SK-N-SH (cell line): ENCODE data around the gene PITX1. TPM values are rescaled to one million over a fixed set of nuclear protein-coding genes. Genes with fewer than 3 reads are reported as not detected.

Experiments used
- CTCF ChIA-PET: fragments of 300-600, 350-600 bp; formaldehyde crosslinking; extraction: SDS; loops from one replicate; lab custom pipeline; 2021; lab: Yijun Ruan, JAX
- POLR2A ChIA-PET: fragments of 350-600 bp; sonication (Branson Sonifier 250); formaldehyde crosslinking; extraction: SDS; loops from one replicate; lab custom pipeline; 2020; ENCODE audit warnings: antibody characterized with exemption, inconsistent platforms; lab: Yijun Ruan, JAX
- DNase-seq: peaks from one replicate; pipeline ENCODE4 v3.0.0; 2012
- H2AFZ ChIP-seq: fragments of 200-600 bp; sonication (generic); 2 replicates; pipeline ENCODE4 v1.8.1; 2016; ENCODE audit warnings: antibody characterized with exemption, mild to moderate bottlenecking, low read depth
- H3F3A ChIP-seq: fragments of 200-600 bp; sonication (generic); replicated peaks from 2 replicates; pipeline ENCODE3; 2016; ENCODE audit warnings: antibody characterized with exemption, mild to moderate bottlenecking; ENCODE audit not compliant: insufficient read depth
- H3K27ac ChIP-seq, 2 experiments: fragments of 200-500 bp in 1 of 2; fragments of 200-600 bp in 1 of 2; sonication (Bioruptor generic) in 1 of 2; sonication (generic), shearing (Covaris generic) in 1 of 2; 2 replicates each; pipeline versions ENCODE4 v1.5.1 to v1.6.1; 2014 to 2016; ENCODE audit warnings: low read depth in 2 of 2, inconsistent platforms in 1 of 2, low read length in 1 of 2, mild to moderate bottlenecking in 1 of 2, mixed read lengths in 1 of 2
- H3K27me3 ChIP-seq: fragments of 200-600 bp; sonication (generic), shearing (Covaris generic); 2 replicates; pipeline ENCODE4 v1.6.1; 2016; ENCODE audit warnings: mixed run types; ENCODE audit not compliant: insufficient read depth
- H3K36me3 ChIP-seq, 2 experiments: fragments of 200-500 bp in 1 of 2; fragments of 200-600 bp in 1 of 2; sonication (Bioruptor generic) in 1 of 2; sonication (generic) in 1 of 2; replicated peaks in 1 of 2; 2 replicates each; pipeline versions ENCODE3 to v1.5.1; 2014 to 2016; ENCODE audit warnings: low read length in 1 of 2, mild to moderate bottlenecking in 1 of 2; ENCODE audit not compliant: insufficient read depth in 2 of 2, control insufficient read depth in 1 of 2
- H3K4me1 ChIP-seq, 2 experiments: fragments of 200-500 bp in 1 of 2; fragments of 200-600 bp in 1 of 2; sonication (Bioruptor generic) in 1 of 2; sonication (generic), shearing (Covaris generic) in 1 of 2; 2 replicates each; pipeline versions ENCODE4 v1.5.1 to v1.6.1; 2014 to 2016; ENCODE audit warnings: low read depth in 1 of 2, low read length in 1 of 2, mixed run types in 1 of 2; ENCODE audit not compliant: insufficient read depth in 2 of 2, control insufficient read depth in 1 of 2
- H3K4me2 ChIP-seq: fragments of 200-600 bp; sonication (generic), shearing (Covaris generic); 2 replicates; pipeline ENCODE4 v1.6.1; 2017; ENCODE audit warnings: mixed run types
- H3K4me3 ChIP-seq, 2 experiments: fragments of 200-500 bp in 1 of 2; fragments of 200-600 bp in 1 of 2; sonication (Bioruptor generic) in 1 of 2; sonication (generic), shearing (Covaris generic) in 1 of 2; 2 replicates each; pipeline versions ENCODE4 v1.5.1 to v1.8.1; 2014 to 2016; ENCODE audit warnings: low read depth in 2 of 2, inconsistent platforms in 1 of 2, low read length in 1 of 2, mild to moderate bottlenecking in 1 of 2, mixed read lengths in 1 of 2, moderate library complexity in 1 of 2
- H3K79me2 ChIP-seq: fragments of 200-600 bp; sonication (generic); 2 replicates; pipeline ENCODE4 v1.8.1; 2017; ENCODE audit warnings: mild to moderate bottlenecking; ENCODE audit not compliant: insufficient read depth
- H3K9ac ChIP-seq: fragments of 200-600 bp; sonication (generic); 2 replicates; pipeline ENCODE4 v1.6.1; 2017; ENCODE audit warnings: mixed run types
- H3K9me2 ChIP-seq: fragments of 200-600 bp; sonication (generic); 2 replicates; pipeline ENCODE4 v1.6.1; 2017; ENCODE audit warnings: mixed run types
- H3K9me3 ChIP-seq: fragments of 200-600 bp; sonication (generic); 2 replicates; pipeline ENCODE4 v1.6.1; 2017; ENCODE audit warnings: mixed run types, mild to moderate bottlenecking, moderate library complexity
- H4K20me1 ChIP-seq: fragments of 200-600 bp; sonication (generic); 2 replicates; pipeline ENCODE4 v1.6.1; 2017; ENCODE audit warnings: mild to moderate bottlenecking, mixed run types; ENCODE audit not compliant: insufficient read depth
- FOXM1 ChIP-seq: IDR thresholded peaks from 2 replicates; pipeline ENCODE4 v1.4.0; 2012; ENCODE audit warnings: low read depth, mild to moderate bottlenecking
- GABPA ChIP-seq: IDR thresholded peaks from 2 replicates; pipeline ENCODE4 v1.4.0; 2012; ENCODE audit warnings: low read depth, mild to moderate bottlenecking
- JUND ChIP-seq: IDR thresholded peaks from 2 replicates; pipeline ENCODE4 v1.4.0; 2012
- MXI1 ChIP-seq: IDR thresholded peaks from 2 replicates; pipeline ENCODE4 v1.6.1; 2012; ENCODE audit warnings: mild to moderate bottlenecking, low read depth, low read length, improper control_type of control experiment
- NFIC ChIP-seq: IDR thresholded peaks from 2 replicates; pipeline ENCODE4 v1.4.0; 2012; ENCODE audit warnings: borderline replicate concordance
- NRF1 ChIP-seq: IDR thresholded peaks from 2 replicates; pipeline ENCODE4 v1.6.1; 2012; ENCODE audit warnings: low read depth, mild to moderate bottlenecking, low read length
- RAD21 ChIP-seq: IDR thresholded peaks from 2 replicates; pipeline ENCODE4 v1.6.1; 2012; ENCODE audit warnings: mild to moderate bottlenecking, low read length
- RCOR1 ChIP-seq: fragments of 150-350 bp; IDR thresholded peaks from 2 replicates; pipeline ENCODE4 v1.6.1; 2017; ENCODE audit warnings: antibody characterized with exemption, low read length
- RFX5 ChIP-seq: IDR thresholded peaks from 2 replicates; pipeline ENCODE4 v1.6.1; 2012; ENCODE audit warnings: mild to moderate bottlenecking, improper control_type of control experiment, low read length
- RXRA ChIP-seq: IDR thresholded peaks from 2 replicates; pipeline ENCODE4 v1.4.0; 2012; ENCODE audit warnings: low read depth, mild to moderate bottlenecking, borderline replicate concordance
- SIN3A ChIP-seq: IDR thresholded peaks from 2 replicates; pipeline ENCODE4 v1.6.1; 2012; ENCODE audit warnings: low read depth, mild to moderate bottlenecking, low read length, moderate library complexity, borderline replicate concordance
- TAF1 ChIP-seq: IDR thresholded peaks from 2 replicates; pipeline ENCODE4 v1.6.1; 2012; ENCODE audit warnings: low read depth, mild to moderate bottlenecking, low read length, moderate library complexity, borderline replicate concordance
- TCF12 ChIP-seq: IDR thresholded peaks from 2 replicates; pipeline ENCODE4 v1.4.0; 2012
- WGBS: methylation state at CpG from one replicate; pipeline ENCODE4 v1.1.6; 2017; ENCODE audit warnings: low lambda C conversion rate; 5-methylcytosine and 5-hydroxymethylcytosine counted together
- polyA plus RNA-seq, 3 experiments: library from polyadenylated mRNA; depleted of rRNA; stranded (reverse); fragments of >200 nt; gene quantifications; 2 replicates each; pipeline ENCODE4 v1.2.3, GENCODE V29; 2012
- TF ChIP-seq, protein P1 (sequence below): IDR thresholded peaks from 2 replicates; pipeline ENCODE4 v1.6.1; 2012; ENCODE audit warnings: mild to moderate bottlenecking, low read depth, low read length, moderate library complexity
- TF ChIP-seq, protein P2 (sequence below): fragments of 150-350 bp; IDR thresholded peaks from 2 replicates; pipeline ENCODE4 v1.6.1; 2017; ENCODE audit warnings: antibody characterized with exemption, low read length, low read depth, borderline replicate concordance
- TF ChIP-seq, protein P3 (sequence below): fragments of 150-350 bp; IDR thresholded peaks from 2 replicates; pipeline ENCODE4 v1.6.1; 2016; ENCODE audit warnings: mild to moderate bottlenecking, low read depth, low read length
- TF ChIP-seq, protein P4 (sequence below): IDR thresholded peaks from 2 replicates; pipeline ENCODE4 v1.4.0; 2012; ENCODE audit warnings: low read depth, borderline replicate concordance

The PITX1 gene
- polyA plus RNA-seq, 1 of the 3 experiments (the other 2 are of a cell fraction): not detected

DNA sequence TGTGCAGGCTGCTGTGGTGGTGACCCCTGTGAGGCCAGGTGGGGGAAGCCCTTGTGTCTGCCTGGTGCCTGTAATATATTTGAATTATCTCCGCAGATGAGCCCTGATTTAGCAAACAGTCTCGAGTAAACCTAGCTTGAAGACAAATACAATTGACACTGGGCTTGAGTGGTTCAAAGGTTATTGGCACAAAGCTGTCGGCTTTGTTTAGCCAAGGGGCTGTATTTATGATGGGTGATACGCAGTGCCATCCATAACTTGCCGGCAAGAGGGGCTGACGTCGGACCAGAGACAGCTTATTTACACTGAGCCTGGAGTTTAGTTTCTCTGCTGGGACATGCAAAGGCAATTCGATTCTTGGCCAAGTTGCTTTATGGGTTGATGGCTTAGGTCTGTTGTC lies 20.0 kb upstream of the PITX1 start (continued):
- no peak for TF ChIP-seq NFIC

DNA sequence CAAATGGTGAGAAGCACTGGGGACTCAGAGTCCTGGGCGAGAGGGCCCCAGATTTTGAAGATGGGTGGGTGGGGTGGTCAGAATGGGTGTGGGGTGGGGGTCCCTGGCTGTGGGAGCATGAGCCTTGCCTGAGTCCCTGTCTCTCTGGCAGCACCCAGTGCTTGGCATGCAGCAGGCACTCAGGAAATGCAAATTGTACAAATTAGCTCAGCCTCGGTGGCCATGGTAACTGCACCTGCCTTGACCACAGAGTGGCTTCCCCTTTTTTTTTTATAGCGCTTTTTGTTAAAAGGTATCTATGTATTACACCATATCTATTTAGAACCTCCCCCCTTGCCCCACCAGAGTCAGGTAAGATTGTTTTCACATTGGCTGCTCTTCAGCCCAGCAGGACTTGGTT lies 19.2 kb upstream of the PITX1 start:
- CTCF ChIA-PET: interaction anchor here (0.6 to 1.4 kb wide), 4 partner anchors 114 to 149 kb away, joined by 3 to 4 read pairs (median 3); partner anchors contain the start of gene PCBD2
- no peak overlapping the region for H3K27ac ChIP-seq
- no peaks in the 10 kb centered on the region for H3F3A ChIP-seq
- no peaks in the 10 kb centered on the region for H3K9me2 ChIP-seq
- no peaks in the 10 kb centered on the region; a peak in 1 of 4 replicates for H3K4me1 ChIP-seq
- H4K20me1 ChIP-seq: no peaks in the 10 kb centered on the region
- peaks cover 67% of the 10 kb centered on the region for H3K27me3 ChIP-seq
- no peak overlapping the region for H3K9ac ChIP-seq
- no peak for DNase-seq
- H3K4me3 ChIP-seq: no peak overlapping the region
- POLR2A ChIA-PET: no interaction called here
- WGBS: 85% methylated on average over 3 of the region's 3 CpGs
- H3K9me3 ChIP-seq: no peaks in the 10 kb centered on the region
- H3K79me2 ChIP-seq: no peaks in the 10 kb centered on the region
- TF ChIP-seq, protein P1, sequence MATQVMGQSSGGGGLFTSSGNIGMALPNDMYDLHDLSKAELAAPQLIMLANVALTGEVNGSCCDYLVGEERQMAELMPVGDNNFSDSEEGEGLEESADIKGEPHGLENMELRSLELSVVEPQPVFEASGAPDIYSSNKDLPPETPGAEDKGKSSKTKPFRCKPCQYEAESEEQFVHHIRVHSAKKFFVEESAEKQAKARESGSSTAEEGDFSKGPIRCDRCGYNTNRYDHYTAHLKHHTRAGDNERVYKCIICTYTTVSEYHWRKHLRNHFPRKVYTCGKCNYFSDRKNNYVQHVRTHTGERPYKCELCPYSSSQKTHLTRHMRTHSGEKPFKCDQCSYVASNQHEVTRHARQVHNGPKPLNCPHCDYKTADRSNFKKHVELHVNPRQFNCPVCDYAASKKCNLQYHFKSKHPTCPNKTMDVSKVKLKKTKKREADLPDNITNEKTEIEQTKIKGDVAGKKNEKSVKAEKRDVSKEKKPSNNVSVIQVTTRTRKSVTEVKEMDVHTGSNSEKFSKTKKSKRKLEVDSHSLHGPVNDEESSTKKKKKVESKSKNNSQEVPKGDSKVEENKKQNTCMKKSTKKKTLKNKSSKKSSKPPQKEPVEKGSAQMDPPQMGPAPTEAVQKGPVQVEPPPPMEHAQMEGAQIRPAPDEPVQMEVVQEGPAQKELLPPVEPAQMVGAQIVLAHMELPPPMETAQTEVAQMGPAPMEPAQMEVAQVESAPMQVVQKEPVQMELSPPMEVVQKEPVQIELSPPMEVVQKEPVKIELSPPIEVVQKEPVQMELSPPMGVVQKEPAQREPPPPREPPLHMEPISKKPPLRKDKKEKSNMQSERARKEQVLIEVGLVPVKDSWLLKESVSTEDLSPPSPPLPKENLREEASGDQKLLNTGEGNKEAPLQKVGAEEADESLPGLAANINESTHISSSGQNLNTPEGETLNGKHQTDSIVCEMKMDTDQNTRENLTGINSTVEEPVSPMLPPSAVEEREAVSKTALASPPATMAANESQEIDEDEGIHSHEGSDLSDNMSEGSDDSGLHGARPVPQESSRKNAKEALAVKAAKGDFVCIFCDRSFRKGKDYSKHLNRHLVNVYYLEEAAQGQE: no peak
- TF ChIP-seq FOXM1 (no peak), NRF1 (no peak), RXRA (no peak), RAD21 (no peak), MXI1 (no peak), RCOR1 (no peak), GABPA (no peak), JUND (no peak), TAF1 (no peak), SIN3A (no peak), TCF12 (no peak), RFX5 (no peak)
- TF ChIP-seq, protein P2, sequence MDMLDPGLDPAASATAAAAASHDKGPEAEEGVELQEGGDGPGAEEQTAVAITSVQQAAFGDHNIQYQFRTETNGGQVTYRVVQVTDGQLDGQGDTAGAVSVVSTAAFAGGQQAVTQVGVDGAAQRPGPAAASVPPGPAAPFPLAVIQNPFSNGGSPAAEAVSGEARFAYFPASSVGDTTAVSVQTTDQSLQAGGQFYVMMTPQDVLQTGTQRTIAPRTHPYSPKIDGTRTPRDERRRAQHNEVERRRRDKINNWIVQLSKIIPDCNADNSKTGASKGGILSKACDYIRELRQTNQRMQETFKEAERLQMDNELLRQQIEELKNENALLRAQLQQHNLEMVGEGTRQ: no peak
- TF ChIP-seq, protein P3, sequence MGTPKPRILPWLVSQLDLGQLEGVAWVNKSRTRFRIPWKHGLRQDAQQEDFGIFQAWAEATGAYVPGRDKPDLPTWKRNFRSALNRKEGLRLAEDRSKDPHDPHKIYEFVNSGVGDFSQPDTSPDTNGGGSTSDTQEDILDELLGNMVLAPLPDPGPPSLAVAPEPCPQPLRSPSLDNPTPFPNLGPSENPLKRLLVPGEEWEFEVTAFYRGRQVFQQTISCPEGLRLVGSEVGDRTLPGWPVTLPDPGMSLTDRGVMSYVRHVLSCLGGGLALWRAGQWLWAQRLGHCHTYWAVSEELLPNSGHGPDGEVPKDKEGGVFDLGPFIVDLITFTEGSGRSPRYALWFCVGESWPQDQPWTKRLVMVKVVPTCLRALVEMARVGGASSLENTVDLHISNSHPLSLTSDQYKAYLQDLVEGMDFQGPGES: no peak
- TF ChIP-seq, protein P4, sequence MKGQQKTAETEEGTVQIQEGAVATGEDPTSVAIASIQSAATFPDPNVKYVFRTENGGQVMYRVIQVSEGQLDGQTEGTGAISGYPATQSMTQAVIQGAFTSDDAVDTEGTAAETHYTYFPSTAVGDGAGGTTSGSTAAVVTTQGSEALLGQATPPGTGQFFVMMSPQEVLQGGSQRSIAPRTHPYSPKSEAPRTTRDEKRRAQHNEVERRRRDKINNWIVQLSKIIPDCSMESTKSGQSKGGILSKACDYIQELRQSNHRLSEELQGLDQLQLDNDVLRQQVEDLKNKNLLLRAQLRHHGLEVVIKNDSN: no peak
- no peak overlapping the region for H3K4me2 ChIP-seq
- H3K36me3 ChIP-seq: no peaks in the 10 kb centered on the region
- no peak overlapping the region for H2AFZ ChIP-seq
